HG02885 (cell line): ENCODE measurements around the gene EML1.

Experiments used
- ATAC-seq: cut with Tn5 transposase; IDR thresholded peaks from one replicate; pipeline ENCODE4 v1.9.1; 2021; ENCODE audit warnings: mild to moderate bottlenecking; ENCODE audit not compliant: unreplicated experiment, poor library complexity

The EML1 gene

GRCh38 chr14:99820702-99821331 is 27.6 kb downstream of the EML1 start:
- ATAC-seq = no peak

- no peak for ATAC-seq
Observed at GRCh38 chr14:99821519-99822508, 28.6 kb downstream of the EML1 start.

- ATAC-seq = no peak
Observed at GRCh38 chr14:99822800-99823455, 29.7 kb downstream of the EML1 start.

GRCh38 chr14:99824776-99825175 is 31.6 kb downstream of the EML1 start:
- ATAC-seq = no peak

- no peak for ATAC-seq
Observed at GRCh38 chr14:99829450-99829849, 36.2 kb downstream of the EML1 start.

- no peak for ATAC-seq
Observed at GRCh38 chr14:99831303-99831702, 38.1 kb downstream of the EML1 start.

- no peak for ATAC-seq
Observed at GRCh38 chr14:99831903-99832685, 38.9 kb downstream of the EML1 start.

GRCh38 chr14:99837822-99838221 is 44.6 kb downstream of the EML1 start:
- no peak for ATAC-seq

GRCh38 chr14:99838639-99839134 is 45.5 kb downstream of the EML1 start:
- ATAC-seq = no peak

GRCh38 chr14:99839696-99840095 is 46.5 kb downstream of the EML1 start:
- ATAC-seq = no peak

GRCh38 chr14:99840265-99840664 is 47.1 kb downstream of the EML1 start:
- no peak for ATAC-seq

- no peak for ATAC-seq
Observed at GRCh38 chr14:99840774-99841305, 47.6 kb downstream of the EML1 start.

- ATAC-seq = no peak
Observed at GRCh38 chr14:99841436-99842071, 48.3 kb downstream of the EML1 start.

GRCh38 chr14:99842141-99842540 is 48.9 kb downstream of the EML1 start:
- no peak for ATAC-seq

GRCh38 chr14:99846808-99847207 is 53.6 kb downstream of the EML1 start:
- no peak for ATAC-seq

GRCh38 chr14:99850709-99851108 is 57.5 kb downstream of the EML1 start:
- no peak for ATAC-seq

GRCh38 chr14:99852578-99852977 is 59.4 kb downstream of the EML1 start:
- ATAC-seq = no peak

- no peak for ATAC-seq
Observed at GRCh38 chr14:99853206-99853605, 60.0 kb downstream of the EML1 start.

GRCh38 chr14:99854831-99855230 is 61.6 kb downstream of the EML1 start:
- no peak for ATAC-seq
